ENCODE results near the gene STON2. TPM values are rescaled to one million over a fixed set of nuclear protein-coding genes. Genes with fewer than 3 reads are reported as not detected.

STON2 gene
- total and polyA plus RNA-seq, 2 experiments from 2014 or later: 5.0 to 22.7 TPM

DNA sequence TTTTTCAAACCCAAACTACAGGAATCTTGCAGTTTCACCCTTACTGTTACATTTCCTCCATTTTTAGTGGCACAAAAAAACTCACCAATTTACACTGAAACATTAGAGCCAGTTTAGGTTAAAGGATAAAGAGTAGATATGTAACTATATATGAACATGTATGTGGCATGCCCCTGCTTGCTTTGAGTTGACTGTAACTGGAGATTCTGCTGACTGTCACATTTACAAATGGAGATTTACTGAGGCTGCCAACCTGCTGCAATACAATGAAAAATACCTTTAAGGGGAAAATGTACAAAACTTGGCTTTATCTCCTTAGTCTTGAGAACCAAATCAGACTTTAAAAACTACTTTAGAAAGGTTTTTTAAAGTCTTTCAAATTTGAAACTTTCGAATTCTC is 28.3 kb downstream of the STON2 start:
- H3K4me1 ChIP-seq (ENCODE audit: insufficient read depth): peaks cover 13% of the 10 kb centered on the region
- H3K36me3 ChIP-seq (replicated peaks; ENCODE audit: insufficient read depth, low read depth): no peaks in the 10 kb centered on the region
- no peaks in the 10 kb centered on the region for H3K27me3 ChIP-seq
- 100% methylated on average over 1 of the region's 1 CpG for WGBS (ENCODE audit: low lambda C conversion rate, missing lambda C conversion rate)
- DNase-seq (ENCODE audit: low spot score): no peak
- no peak overlapping the region for H3K27ac ChIP-seq
- H3K9me2 ChIP-seq (replicated peaks; ENCODE audit: insufficient read depth): no peaks in the 10 kb centered on the region
- no peak overlapping the region for H3K4me3 ChIP-seq
- TF ChIP-seq EZH2phosphoT487 (IDR thresholded peaks at IDR 0.05; ENCODE audit: low read depth, severe bottlenecking, unreplicated experiment): no peak
- TF ChIP-seq, protein P1, sequence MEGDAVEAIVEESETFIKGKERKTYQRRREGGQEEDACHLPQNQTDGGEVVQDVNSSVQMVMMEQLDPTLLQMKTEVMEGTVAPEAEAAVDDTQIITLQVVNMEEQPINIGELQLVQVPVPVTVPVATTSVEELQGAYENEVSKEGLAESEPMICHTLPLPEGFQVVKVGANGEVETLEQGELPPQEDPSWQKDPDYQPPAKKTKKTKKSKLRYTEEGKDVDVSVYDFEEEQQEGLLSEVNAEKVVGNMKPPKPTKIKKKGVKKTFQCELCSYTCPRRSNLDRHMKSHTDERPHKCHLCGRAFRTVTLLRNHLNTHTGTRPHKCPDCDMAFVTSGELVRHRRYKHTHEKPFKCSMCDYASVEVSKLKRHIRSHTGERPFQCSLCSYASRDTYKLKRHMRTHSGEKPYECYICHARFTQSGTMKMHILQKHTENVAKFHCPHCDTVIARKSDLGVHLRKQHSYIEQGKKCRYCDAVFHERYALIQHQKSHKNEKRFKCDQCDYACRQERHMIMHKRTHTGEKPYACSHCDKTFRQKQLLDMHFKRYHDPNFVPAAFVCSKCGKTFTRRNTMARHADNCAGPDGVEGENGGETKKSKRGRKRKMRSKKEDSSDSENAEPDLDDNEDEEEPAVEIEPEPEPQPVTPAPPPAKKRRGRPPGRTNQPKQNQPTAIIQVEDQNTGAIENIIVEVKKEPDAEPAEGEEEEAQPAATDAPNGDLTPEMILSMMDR (IDR thresholded peaks at IDR 0.05; ENCODE audit: poor library complexity): no peak
- no peaks in the 10 kb centered on the region for H3K9me3 ChIP-seq (ENCODE audit: low read depth)
- H3K79me2 ChIP-seq: no peaks in the 10 kb centered on the region
- no peak overlapping the region for H2AFZ ChIP-seq
- no peak overlapping the region for H3K4me2 ChIP-seq
- no peaks in the 10 kb centered on the region for H4K20me1 ChIP-seq (ENCODE audit: insufficient read depth, poor library complexity, severe bottlenecking)

DNA sequence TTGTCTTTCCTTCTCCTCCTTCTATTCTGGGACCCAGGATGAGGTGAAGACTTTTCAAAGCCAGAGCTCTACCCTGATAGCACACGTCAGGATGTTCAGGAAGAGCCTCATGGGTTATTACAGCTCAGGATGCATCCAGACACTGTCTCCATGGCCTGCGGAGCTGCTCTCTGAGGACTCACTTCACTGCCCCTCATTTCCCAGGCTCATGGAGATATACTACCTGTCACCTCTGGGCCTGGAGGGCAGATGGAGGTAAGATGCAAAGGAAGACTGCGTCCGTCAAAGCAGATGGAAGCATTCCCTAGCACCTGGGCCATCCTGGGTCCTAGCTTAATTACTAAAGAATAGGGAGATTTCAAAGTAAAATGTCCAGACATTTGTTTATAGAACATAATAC is 32.6 kb downstream of the STON2 start:
- no peak overlapping the region for H3K4me3 ChIP-seq
- H2AFZ ChIP-seq: no peak overlapping the region
- peak overlapping the region; percentile 42 for H3K27ac ChIP-seq
- H3K36me3 ChIP-seq (replicated peaks; ENCODE audit: insufficient read depth, low read depth): no peaks in the 10 kb centered on the region
- no peaks in the 10 kb centered on the region for H3K9me2 ChIP-seq (replicated peaks; ENCODE audit: insufficient read depth)
- H3K9me3 ChIP-seq (ENCODE audit: low read depth): no peaks in the 10 kb centered on the region
- no peaks in the 10 kb centered on the region for H3K79me2 ChIP-seq
- 67% methylated on average over 4 of the region's 4 CpGs for WGBS (ENCODE audit: low lambda C conversion rate, missing lambda C conversion rate)
- no peak for DNase-seq (ENCODE audit: low spot score)
- no peak overlapping the region for H3K4me2 ChIP-seq
- H4K20me1 ChIP-seq (ENCODE audit: insufficient read depth, poor library complexity, severe bottlenecking): no peaks in the 10 kb centered on the region
- no peaks in the 10 kb centered on the region for H3K27me3 ChIP-seq
- TF ChIP-seq, protein P1 (IDR thresholded peaks at IDR 0.05; ENCODE audit: poor library complexity): no peak
- TF ChIP-seq EZH2phosphoT487 (IDR thresholded peaks at IDR 0.05; ENCODE audit: low read depth, severe bottlenecking, unreplicated experiment) (no peak), EZH2 (IDR thresholded peaks at IDR 0.05; ENCODE audit: borderline replicate concordance) (no peak)
- H3K4me1 ChIP-seq (ENCODE audit: insufficient read depth): peaks cover 25% of the 10 kb centered on the region

DNA sequence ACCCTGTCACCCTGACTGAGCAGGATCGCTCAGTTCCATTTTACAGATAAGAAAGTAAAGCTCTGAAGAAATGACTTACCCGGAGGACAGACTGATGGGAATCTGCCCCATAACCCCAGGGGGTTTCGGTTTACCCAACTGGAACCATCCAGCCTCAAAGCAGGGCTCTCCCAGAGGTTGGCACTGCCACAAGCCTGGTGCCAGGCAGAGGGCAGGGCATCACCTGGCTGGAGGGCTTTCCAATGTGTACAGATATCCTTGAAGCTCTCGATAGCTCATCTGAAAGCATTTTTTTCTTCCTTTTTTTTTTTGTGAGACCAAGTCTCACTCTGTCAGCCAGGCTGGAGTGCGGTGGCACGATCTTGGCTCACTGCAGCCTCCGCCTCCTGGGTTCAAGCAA is 33.2 kb downstream of the STON2 start:
- no peak for TF ChIP-seq EZH2 (IDR thresholded peaks at IDR 0.05; ENCODE audit: borderline replicate concordance)
- no peak for TF ChIP-seq EZH2phosphoT487 (IDR thresholded peaks at IDR 0.05; ENCODE audit: low read depth, severe bottlenecking, unreplicated experiment)
- TF ChIP-seq, protein P1 (IDR thresholded peaks at IDR 0.05; ENCODE audit: poor library complexity): no peak
- Histone ChIP-seq H3K9me3 (ENCODE audit: low read depth) (no peaks in the 10 kb centered on the region), H3K4me3 (no peak overlapping the region), H2AFZ (no peak overlapping the region), H3K4me2 (no peak overlapping the region), H3K79me2 (no peaks in the 10 kb centered on the region), H4K20me1 (ENCODE audit: insufficient read depth, poor library complexity, severe bottlenecking) (no peaks in the 10 kb centered on the region), H3K4me1 (ENCODE audit: insufficient read depth) (peaks cover 25% of the 10 kb centered on the region), H3K36me3 (replicated peaks; ENCODE audit: insufficient read depth, low read depth) (no peaks in the 10 kb centered on the region), H3K27me3 (no peaks in the 10 kb centered on the region), H3K27ac (peak overlapping the region; percentile 25), H3K9me2 (replicated peaks; ENCODE audit: insufficient read depth) (no peaks in the 10 kb centered on the region)
- DNase-seq (ENCODE audit: low spot score): no peak
- WGBS (ENCODE audit: low lambda C conversion rate, missing lambda C conversion rate): 95% methylated on average over 7 of the region's 7 CpGs

DNA sequence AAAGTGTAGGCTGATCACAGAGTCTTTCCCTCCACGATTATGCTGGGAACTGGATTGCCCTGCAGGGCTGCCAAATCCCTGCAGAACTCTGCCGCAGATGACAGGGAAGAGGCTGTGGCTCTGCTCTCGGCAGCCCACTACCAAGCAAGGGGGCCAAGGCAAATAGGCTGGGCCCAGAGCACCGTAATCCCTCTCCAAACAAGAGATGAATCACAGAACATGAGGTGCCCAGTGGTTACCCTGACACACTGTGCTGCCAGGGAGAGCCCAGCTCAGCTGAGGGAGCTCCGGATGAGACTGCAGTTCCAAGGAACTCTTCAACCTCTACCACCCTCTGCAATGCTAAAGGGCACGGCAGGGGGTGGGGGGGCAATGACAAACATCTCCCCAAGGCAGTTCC is 33.9 kb downstream of the STON2 start:
- no peaks in the 10 kb centered on the region for H3K79me2 ChIP-seq
- H3K4me1 ChIP-seq (ENCODE audit: insufficient read depth): peaks cover 25% of the 10 kb centered on the region
- no peaks in the 10 kb centered on the region for H3K9me2 ChIP-seq (replicated peaks; ENCODE audit: insufficient read depth)
- H3K27ac ChIP-seq: peak overlapping the region; percentile 33
- no peaks in the 10 kb centered on the region for H3K9me3 ChIP-seq (ENCODE audit: low read depth)
- no peaks in the 10 kb centered on the region for H3K36me3 ChIP-seq (replicated peaks; ENCODE audit: insufficient read depth, low read depth)
- DNase-seq (ENCODE audit: low spot score): peak; percentile 32
- TF ChIP-seq EZH2 (IDR thresholded peaks at IDR 0.05; ENCODE audit: borderline replicate concordance) (no peak), EZH2phosphoT487 (IDR thresholded peaks at IDR 0.05; ENCODE audit: low read depth, severe bottlenecking, unreplicated experiment) (no peak)
- TF ChIP-seq, protein P1 (IDR thresholded peaks at IDR 0.05; ENCODE audit: poor library complexity): no peak
- 24% methylated on average over 6 of the region's 6 CpGs for WGBS (ENCODE audit: low lambda C conversion rate, missing lambda C conversion rate)
- no peaks in the 10 kb centered on the region for H3K27me3 ChIP-seq
- H3K4me2 ChIP-seq: peak overlapping the region; percentile 36
- no peaks in the 10 kb centered on the region for H4K20me1 ChIP-seq (ENCODE audit: insufficient read depth, poor library complexity, severe bottlenecking)
- H2AFZ ChIP-seq: no peak overlapping the region
- no peak overlapping the region for H3K4me3 ChIP-seq

Data from hepatocyte (in vitro differentiated cells).